GM20431 (cell line): Measurements from ENCODE around the gene COL4A6.
"Not testable (repeated sequence)": the region's sequence is repeated elsewhere in the genome, so short reads cannot be mapped to it uniquely, and the experiment has no call there.

Experiments
- in situ Hi-C: fragments of 300-500 bp; cut with MseI, MboI; formaldehyde crosslinking; loops from one replicate; pipeline ENCODE4 v1.15.0; 2020; ENCODE audit warnings: low sequenced_read_pairs; ENCODE audit not compliant: unreplicated experiment

The COL4A6 gene

DNA sequence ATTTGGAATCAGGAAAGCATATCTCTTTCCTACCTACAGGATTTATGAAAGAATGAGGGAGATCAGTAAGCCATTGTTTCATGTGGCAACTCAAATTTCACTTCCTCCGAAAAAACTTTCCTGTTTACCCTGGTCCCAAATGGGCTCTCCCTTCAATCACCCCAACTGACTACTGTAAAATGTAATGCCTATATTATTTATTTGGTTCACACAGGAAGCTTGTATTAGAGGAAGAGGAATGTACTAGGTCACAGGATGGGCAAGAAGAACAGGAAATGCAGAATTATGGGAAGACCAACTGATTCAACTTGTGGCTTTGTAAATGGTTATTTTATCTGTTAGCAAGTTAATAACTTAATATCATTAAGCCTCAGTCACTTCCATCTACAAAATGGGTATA lies 23.1 kb downstream of the COL4A6 start:
- in situ Hi-C loops = no loop called here

DNA sequence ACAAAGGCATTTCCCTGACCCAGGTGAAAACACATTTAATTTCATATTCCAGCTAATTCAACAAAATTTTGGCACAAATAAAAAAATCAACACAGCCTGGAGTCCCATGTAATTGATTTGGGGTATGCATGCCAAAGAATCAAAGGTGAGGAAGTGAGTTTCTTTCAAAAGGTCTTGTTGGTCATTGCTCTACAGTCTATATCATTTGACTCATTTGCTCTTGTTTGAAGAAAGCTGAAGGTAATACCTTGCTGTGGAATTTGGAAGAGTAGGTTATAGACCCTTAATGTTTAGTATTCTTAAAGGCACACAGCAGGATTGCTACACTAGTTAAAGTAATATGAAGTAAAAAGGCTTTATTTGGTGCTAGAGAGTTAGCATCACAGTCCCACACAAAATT lies 25.4 kb downstream of the COL4A6 start:
- in situ Hi-C loops = no loop called here

DNA sequence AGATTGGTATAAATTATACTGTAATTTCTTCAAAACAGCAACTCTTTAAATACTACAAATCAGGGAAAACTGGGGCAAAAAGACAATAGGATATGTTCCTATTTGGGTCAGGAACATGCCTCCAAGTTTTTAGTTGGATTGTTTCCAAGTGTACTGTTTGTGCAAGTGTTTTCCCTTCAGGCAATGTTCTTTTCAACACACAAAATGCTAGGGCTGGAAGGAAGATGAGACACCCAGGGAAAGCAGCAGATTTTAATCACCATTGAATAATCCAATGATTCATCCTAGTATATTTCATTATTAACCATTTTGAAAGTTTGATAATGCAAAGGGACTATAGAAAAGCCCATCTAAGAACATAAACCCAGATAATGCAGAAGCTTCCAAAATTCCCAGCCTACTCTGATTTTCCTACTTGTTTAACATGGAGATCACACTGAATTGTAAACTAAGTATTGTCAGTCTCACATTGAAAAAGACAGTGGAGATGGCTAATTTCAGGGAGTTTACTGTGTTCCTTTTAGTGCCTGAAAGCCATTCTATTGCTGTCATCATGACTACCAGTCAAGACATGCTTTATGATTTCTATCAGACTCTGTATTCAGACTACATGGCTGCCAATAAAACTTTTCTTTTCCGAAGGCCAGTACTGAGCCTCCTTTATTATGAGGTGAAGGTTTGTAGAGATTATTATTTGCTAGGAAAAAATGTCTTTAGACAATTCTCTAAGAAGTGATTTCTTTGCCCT lies 38.6 kb downstream of the COL4A6 start:
- in situ Hi-C loops = no loop called here

DNA sequence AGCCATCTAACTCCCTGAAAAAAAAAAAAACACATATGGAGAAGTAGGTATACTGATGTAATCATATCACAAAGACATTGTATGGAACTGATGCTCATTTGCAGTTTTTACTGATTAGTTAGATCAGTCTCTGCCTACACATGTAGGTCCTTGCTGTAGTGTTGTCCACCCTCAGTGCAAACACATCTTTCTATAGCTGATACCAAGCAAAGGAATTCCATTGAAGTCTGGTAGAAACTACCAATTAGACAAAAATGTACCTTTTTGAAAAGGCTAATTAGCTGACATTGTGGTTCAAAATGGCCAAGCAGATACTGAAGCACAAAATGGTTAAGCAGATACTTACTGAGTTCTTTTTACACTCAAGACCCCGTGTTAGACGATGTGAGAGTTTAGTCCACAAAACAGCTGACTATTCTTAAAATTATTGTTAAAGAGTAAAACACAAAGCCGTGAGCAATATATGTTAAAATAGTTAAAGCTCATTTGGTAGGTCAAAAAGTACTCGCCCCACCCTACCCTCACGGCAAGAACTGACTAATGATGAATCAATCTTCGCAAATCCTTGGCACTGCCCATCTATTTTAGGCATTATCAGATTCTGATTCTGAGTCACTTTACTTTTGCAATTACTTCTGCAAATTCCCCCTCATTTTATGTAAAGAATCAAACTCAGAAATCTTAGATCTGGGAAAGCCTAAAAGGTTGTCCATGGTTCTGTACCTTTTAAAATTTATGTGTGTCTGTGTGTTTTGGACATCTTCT lies 40.4 kb downstream of the COL4A6 start:
- in situ Hi-C loops = no loop called here

DNA sequence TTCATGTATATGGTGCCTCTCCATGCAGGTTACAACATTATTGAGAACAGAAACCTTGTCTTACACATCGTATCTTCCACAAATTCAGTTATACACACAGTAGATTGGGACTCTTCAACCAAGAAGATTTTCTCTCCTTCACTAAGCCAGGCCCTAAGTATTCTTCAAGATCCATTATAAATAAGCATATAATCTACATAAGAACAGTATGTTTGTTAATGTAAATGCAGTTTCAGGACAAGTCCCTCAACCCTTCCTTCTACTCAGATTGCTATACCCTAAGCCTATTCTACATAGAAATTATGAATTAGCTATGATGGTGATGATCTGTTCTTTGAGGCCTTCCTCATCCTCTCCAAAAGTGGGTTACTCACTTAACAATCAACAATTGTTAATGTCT lies 41.2 kb downstream of the COL4A6 start:
- in situ Hi-C loops = no loop called here

DNA sequence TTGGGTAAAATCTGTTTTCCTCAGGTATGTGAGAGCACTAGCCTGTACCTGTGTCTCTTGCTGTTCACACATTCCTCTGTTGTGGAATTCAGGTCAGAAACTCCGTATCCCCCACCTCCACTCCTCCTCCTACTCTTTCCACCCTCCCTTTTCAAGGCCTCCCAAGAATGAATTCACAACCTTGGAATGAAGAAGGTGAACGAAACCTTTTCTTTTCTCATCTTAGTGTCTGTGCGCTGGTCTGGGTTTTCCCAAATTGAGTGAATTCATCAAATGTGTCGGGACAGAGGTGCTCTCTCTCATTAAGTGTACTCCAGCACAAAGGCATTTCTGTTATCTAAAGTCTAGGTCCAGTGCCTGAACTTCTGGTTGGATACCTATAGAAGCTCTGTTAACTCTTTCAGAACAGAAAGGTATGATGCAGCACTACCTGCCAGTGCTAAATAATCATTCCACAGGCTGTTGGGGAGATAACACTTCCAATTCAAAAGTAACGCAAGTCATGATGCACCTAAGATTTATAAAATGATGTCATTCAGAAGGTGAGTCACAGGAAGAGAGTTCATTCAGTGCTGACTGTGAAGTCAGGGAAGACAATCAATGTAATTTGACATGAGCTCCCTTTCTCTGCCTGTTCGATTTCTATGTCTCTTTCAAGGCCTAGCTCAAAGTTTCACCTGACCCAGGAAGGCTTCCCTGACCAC lies 41.9 kb downstream of the COL4A6 start:
- in situ Hi-C loops = no loop called here

DNA sequence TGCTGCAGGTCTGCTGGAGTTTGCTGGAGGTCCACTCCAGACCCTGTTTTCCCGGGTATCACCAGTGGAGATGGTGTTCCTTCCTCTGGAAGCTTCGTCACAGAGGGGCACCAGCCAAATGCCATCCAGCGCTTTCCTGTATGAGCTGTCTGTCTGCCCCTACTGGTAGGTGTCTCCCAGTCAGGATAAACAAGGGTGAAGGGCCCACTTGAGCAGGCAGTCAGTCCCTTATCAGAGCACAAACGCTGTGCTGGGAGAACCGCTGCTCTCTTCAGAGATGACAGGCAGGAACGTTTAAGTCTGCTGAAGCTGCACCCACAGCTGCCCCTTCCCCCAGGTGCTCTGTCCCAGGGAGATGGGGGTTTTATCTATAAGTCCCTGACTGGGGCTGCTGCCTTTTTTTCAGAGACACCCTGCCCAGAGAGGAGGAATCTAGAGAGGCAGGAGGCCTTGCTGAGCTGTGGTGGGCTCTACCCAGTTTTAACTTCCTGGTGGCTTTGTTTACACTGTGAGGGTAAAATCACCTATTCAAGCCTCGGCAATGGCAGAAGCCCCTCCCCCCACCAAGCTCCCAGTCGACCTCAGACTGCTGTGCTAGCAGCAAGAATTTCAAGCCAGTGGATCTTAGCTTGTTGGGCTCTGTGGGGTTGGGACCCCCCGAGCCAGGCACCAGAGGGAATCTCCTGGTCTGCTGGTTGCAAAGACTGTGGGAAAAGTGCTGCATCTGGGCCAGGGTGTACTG lies 47.1 kb downstream of the COL4A6 start:
- in situ Hi-C loops = not testable (repeated sequence)

DNA sequence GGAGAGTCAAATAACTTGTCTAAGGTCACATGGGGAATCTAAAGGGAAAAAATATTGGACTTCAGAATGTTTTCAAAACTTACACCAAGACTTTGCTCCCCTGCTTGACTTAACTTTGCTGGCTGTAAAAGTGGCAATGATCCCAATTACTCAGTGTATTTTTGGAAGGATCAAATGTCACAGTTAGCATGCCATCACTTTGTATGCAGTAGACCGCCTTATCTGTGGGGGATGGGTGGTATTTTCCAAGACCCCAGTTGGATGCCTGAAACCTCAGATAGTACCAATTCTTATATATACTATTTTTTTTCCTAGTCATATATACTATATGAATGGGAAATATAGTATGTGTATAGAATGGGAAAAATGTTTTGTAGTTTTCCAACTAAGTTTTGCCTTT lies 53.4 kb downstream of the COL4A6 start:
- in situ Hi-C loops = no loop called here

DNA sequence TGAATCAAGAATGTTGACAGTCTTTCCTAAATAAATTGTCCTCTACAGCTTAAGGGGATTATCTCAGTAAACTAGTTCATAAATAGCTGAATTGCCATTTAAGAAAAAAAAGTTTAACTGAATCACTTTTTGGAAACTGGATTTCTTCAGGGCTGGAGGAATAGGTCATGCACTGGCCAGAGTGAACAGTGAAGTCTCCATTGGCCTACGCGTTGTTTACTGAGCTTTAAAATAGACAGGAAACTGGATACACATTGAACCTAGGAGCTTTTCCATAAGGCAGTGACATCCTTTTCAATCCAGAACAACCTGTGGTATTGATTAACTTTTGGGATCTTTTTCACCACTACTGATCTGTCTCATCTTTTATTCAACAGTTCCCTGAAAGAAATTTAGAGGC lies 58.0 kb downstream of the COL4A6 start:
- in situ Hi-C loops = no loop called here

DNA sequence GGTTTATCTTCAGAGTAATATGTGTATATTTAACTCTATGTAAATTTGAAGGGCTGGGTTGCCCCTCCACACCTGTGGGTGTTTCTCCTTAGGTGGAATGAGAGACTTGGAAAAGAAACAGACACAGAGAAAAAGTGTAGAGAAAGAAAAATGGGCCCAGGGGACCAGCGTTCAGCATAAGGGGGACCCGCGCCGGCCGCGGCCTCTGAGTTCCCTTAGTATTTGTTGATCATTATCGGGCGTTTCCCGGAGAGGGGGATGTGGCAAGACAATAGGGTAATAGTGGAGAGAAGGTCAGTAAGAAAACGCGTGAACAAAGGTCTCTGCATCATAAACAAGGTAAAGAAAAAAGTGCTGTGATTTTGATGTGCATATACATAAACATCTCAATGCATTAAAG lies 61.4 kb downstream of the COL4A6 start:
- in situ Hi-C loops = not testable (repeated sequence)

DNA sequence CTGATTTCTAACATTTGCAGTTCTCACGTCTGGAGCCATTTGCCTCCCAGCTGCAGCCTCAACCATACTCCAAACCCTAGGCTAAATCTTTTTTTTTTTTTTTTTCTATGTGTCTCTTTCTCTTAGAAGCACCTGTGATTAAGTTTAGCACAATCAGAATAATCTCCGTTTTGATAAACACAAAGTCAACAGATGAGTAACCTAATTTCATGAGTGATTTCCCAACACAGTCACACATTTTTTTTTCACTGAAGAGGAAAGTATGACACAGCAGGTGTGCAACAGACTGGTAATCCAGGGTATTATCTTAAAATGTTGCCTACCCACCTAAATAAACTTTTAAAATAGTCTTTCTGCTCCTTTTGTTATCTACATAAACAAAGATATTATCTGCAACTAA lies 62.6 kb downstream of the COL4A6 start:
- in situ Hi-C loops = not testable (repeated sequence)

DNA sequence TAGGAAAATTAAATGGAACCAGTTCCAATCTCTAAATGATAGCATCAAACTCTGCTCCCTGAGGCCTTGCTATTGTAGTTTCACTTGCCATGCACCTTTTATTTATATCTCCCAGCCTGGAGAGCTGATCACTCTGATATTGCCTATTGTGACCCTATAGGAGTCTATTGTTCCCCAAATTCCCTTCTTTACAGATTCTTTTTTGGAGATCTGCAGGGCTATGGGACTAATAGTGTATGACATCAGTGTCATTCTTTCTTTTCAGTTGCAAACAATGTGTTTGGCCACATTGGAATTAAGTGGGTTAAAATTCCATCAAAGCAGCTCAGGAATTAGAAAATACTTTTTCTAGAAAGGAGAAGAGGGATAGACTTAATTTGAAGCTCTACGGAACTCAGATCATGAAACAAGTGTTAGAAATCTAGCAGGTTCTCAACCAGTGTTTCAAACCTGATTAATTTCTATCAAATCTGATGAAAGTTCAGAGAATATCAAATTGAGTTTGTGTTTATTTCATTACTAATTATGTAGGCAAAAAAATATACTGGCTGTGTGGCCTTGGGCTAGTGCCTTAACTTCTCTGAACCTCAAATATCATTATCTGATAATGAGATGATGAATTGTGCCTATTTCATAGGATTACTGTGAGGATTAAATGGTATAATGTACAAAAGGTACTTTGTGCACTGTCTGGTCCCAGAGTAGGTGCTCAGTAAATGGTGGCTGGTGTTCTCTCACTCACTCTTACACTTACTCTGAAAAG lies 71.4 kb downstream of the COL4A6 start:
- in situ Hi-C loops = no loop called here

DNA sequence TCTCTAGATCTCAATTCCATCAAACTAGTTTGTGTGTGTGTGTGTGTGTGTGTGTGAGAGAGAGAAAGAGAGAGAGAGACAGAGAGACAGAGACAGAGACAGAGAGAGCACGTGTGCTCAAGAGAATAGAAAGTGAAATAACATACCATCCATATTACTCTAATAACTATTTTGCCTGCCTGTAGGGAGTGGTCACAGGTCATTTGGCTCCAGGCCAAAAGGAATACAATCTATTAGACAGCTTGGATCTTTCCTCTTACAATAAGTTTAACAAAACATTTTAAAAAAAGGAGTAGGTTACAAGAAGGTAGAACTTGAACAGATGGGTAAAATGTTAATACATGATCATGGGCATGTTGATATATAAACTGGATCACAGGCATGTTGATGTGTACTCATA lies 76.2 kb downstream of the COL4A6 start:
- in situ Hi-C loops = no loop called here

DNA sequence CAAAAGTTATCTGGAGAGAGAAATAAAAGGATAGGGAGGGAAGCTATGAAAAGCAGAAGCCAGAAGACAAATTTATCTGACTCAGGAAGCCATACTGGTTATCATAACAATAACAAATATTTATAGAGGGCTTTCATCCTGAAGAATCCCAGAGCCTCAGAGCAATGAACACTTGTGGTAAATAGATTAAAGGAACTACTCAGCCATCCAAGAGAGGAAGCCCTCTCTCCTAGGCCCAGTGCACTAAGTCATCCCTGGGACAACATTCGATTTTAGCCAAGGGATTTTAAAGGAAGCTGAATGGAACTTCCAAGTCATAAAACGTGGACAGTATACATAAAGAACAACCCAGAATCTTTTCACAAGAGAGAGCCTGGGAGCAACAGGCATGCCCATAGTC lies 76.9 kb downstream of the COL4A6 start:
- in situ Hi-C loops = no loop called here

DNA sequence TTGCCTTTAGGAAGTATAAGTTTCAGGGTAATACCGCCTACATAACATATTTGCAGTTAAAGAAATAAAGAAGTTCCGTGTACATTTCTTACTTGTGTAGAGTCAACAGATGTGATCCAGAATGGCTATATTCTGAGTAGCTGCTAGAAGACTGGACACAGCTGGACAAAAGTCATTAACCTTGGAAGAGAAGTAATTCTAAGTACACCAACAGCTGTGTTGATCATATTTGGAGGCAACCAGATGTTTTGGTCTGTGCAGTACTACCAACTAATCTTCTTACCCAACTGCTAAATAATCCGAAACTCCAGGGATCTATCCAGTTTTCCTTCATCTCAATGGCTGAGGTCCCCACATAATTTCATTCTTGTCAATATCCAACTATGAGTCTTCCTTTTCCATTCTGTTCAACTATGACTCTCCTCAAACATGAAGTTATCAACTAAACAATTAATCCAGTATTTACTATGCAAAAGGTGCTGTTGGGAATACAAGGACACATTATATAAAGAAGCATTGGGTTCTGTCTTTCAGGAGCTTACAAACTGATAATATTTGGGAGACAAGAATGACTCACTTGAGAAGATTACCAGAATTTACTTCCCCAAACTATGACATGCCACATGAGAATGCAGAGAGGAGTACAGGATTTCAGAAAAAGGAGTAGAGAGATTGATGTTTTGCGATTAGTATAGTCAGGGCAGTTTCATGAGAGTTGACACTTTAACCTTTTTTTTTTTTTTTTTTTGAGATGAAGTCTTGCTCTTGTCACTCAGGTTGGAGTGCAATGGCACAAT lies 78.2 kb downstream of the COL4A6 start:
- in situ Hi-C loops = no loop called here

DNA sequence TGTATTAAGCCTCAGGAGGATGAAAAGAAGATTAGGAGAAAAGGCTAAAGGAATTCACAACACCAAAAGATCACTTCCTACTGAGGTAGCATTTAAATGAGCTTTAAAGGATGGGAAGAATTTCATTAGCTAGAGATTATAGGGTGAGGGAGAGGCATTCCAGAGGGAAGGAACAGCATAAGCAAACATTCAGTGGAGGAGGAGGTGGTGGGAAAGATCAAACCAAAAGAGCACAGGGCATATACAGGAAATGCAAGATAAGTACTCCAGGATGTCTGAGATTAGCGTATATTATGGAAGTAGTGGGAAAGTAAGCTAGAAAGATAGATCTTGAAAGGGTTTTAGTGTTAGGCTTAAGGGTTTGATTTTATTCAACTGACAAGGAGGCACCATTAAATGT lies 84.8 kb downstream of the COL4A6 start:
- in situ Hi-C loops = no loop called here

DNA sequence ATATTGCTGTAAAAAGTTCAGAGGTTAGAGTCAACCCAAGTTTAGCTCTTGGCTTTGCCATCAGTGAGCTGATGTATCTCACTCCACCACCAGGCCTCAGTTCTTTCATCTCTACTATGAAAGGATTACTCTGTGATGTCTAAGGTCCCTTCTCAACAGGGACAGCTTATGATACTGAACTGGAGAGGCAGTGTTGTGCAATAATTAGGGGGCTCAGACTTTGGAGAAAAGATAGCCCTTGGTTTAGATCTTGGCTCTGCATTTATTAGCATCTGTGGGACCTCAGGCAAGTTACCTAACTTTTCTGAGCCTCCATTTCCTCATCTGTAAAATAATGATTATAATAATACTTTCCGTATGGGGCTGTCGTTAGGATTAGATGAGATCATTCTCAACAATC lies 89.0 kb downstream of the COL4A6 start:
- in situ Hi-C loops = no loop called here

DNA sequence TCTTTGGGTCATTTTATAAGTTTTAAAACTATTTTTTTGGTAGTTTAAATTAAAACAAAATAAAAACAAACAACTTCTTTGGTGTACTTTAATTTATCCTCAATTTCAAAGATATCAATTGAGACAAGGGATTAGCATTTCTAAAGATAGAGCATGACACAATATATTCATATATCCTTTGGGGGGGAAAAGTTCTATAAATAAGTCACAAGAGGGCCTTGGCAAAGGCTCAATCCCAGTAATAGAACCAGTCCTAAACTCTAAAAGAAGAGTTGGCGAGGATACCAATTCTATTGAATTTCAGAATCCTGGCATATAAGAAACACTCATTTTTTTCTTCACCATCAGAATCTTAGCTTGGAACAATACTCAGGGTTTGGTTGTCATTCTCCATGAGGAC lies 89.7 kb downstream of the COL4A6 start:
- in situ Hi-C loops = no loop called here

DNA sequence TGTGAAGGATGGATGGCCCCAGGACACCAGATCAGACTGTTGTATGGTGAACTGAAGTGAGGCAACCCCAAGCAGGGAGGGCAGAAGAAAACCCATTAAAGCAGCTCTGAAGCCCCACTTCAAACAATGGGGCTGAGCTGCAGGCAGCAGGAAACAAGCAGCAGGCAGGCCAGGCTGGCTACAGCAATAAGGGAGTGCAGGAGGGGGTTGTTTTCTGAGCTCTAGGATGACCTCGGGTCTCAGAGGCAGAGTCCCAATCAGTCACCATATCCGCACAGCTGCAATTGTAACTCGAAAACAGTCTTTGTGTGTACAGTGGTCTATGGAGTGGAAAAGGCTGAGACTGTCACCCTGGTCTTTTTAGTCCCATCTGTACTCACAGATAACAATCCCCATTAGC lies 90.4 kb downstream of the COL4A6 start:
- in situ Hi-C loops = no loop called here
